CD14-positive monocyte (primary cell): ENCODE measurements around the gene KIAA0930. TPM values are rescaled to one million over a fixed set of nuclear protein-coding genes. Genes with fewer than 3 reads are reported as not detected.

Source experiments
- DNase-seq, 3 donors: peaks; one replicate each; pipeline ENCODE4 v3.0.0-alpha.2; 2011 to 2022
- H2AFZ ChIP-seq: 2 replicates; pipeline ENCODE4 v1.6.0; 2012; ENCODE audit warnings: mild to moderate bottlenecking, low read depth, low read length, inconsistent platforms; ENCODE audit not compliant: insufficient read depth, poor library complexity, severe bottlenecking
- H3K27ac ChIP-seq, 2 donors: 1 replicate in 1 of 2; 2 replicates in 1 of 2; pipeline ENCODE4 v1.5.1; 2012 to 2013; ENCODE audit warnings: low read length in 2 of 2, control low read depth in 1 of 2, inconsistent platforms in 1 of 2, low read depth in 1 of 2, mild to moderate bottlenecking in 1 of 2
- H3K27me3 ChIP-seq, 2 donors: one replicate each; pipeline versions ENCODE4 v1.6.0 to v1.6.1; 2011 to 2013; ENCODE audit warnings: low read length in 2 of 2; ENCODE audit not compliant: control insufficient read depth in 2 of 2, insufficient read depth in 2 of 2
- H3K36me3 ChIP-seq, 2 donors: replicated peaks in 1 of 2; 1 replicate in 1 of 2; 2 replicates in 1 of 2; pipeline versions ENCODE4 v1.5.1 to v1.6.1; 2012 to 2013; ENCODE audit warnings: low read length in 2 of 2, control low read depth in 1 of 2, inconsistent platforms in 1 of 2, mild to moderate bottlenecking in 1 of 2; ENCODE audit not compliant: insufficient read depth in 2 of 2, control insufficient read depth in 1 of 2
- H3K4me1 ChIP-seq, 2 donors: 1 replicate in 1 of 2; 2 replicates in 1 of 2; pipeline versions ENCODE4 v1.5.1 to v1.6.1; 2012 to 2013; ENCODE audit warnings: low read length in 2 of 2, control low read depth in 1 of 2, inconsistent platforms in 1 of 2, mild to moderate bottlenecking in 1 of 2, moderate library complexity in 1 of 2; ENCODE audit not compliant: insufficient read depth in 2 of 2, control insufficient read depth in 1 of 2
- H3K4me2 ChIP-seq: replicated peaks from 2 replicates; pipeline ENCODE3; 2012; ENCODE audit warnings: low read length, moderate library complexity, mild to moderate bottlenecking; ENCODE audit not compliant: poor library complexity, severe bottlenecking; ENCODE audit errors: extremely low read depth
- H3K4me3 ChIP-seq, 3 experiments: fragments of 200-600 bp in 1 of 3; sonication (generic) in 1 of 3; replicated peaks in 1 of 3; 1 replicate in 2 of 3; 2 replicates in 1 of 3; pipeline ENCODE4 v1.5.1; 2011 to 2013; ENCODE audit warnings: low read length in 3 of 3, mild to moderate bottlenecking in 3 of 3, control low read depth in 2 of 3, low read depth in 2 of 3, inconsistent platforms in 1 of 3, moderate library complexity in 1 of 3
- H3K79me2 ChIP-seq: 2 replicates; pipeline ENCODE4 v1.6.0; 2012; ENCODE audit warnings: mild to moderate bottlenecking, control low read depth, inconsistent platforms, low read length, moderate library complexity; ENCODE audit not compliant: insufficient read depth
- H3K9ac ChIP-seq: 2 replicates; pipeline ENCODE4 v1.6.0; 2017; ENCODE audit warnings: low read length, mild to moderate bottlenecking; ENCODE audit not compliant: insufficient read depth, poor library complexity, severe bottlenecking
- H3K9me3 ChIP-seq, 2 donors: replicated peaks in 1 of 2; 1 replicate in 1 of 2; 2 replicates in 1 of 2; pipeline versions ENCODE4 v1.5.1 to v1.6.1; 2012 to 2013; ENCODE audit warnings: low read length in 2 of 2, control low read depth in 1 of 2; ENCODE audit not compliant: control insufficient read depth in 1 of 2, insufficient read depth in 1 of 2
- H4K20me1 ChIP-seq: 2 replicates; pipeline ENCODE4 v1.6.0; 2012; ENCODE audit warnings: mild to moderate bottlenecking, low read length, control low read depth, moderate library complexity; ENCODE audit not compliant: insufficient read depth
- H3K27ac Mint-ChIP-seq, 7 donors: one replicate each; pipeline ENCODE4 v1.8.0; 2020; ENCODE audit warnings: mild to moderate bottlenecking in 7 of 7, mixed read lengths in 7 of 7, moderate library complexity in 6 of 7, inconsistent platforms in 2 of 7
- H3K27me3 Mint-ChIP-seq, 3 donors: one replicate each; pipeline ENCODE4 v1.8.0; 2021 to 2022; ENCODE audit warnings: low read depth in 3 of 3, mild to moderate bottlenecking in 3 of 3, mixed read lengths in 3 of 3, moderate library complexity in 3 of 3, inconsistent platforms in 1 of 3
- H3K36me3 Mint-ChIP-seq, 2 donors: one replicate each; pipeline ENCODE4 v1.8.0; 2020; ENCODE audit warnings: mixed read lengths in 2 of 2, inconsistent platforms in 1 of 2, mild to moderate bottlenecking in 1 of 2
- H3K4me1 Mint-ChIP-seq: one replicate; pipeline ENCODE4 v1.8.0; 2020; ENCODE audit warnings: mild to moderate bottlenecking, mixed read lengths
- H3K4me3 Mint-ChIP-seq, 2 donors: one replicate each; pipeline ENCODE4 v1.8.0; 2020; ENCODE audit warnings: mild to moderate bottlenecking in 2 of 2, mixed read lengths in 2 of 2, moderate library complexity in 1 of 2
- H3K9me3 Mint-ChIP-seq, 7 donors: one replicate each; pipeline ENCODE4 v1.8.0; 2020 to 2022; ENCODE audit warnings: mixed read lengths in 7 of 7, mild to moderate bottlenecking in 6 of 7, moderate library complexity in 6 of 7, inconsistent platforms in 2 of 7
- WGBS: methylation state at CpG from one replicate; pipeline ENCODE4 v1.1.5; 2013; ENCODE audit warnings: missing lambda C conversion rate; ENCODE audit not compliant: insufficient coverage; 5-methylcytosine and 5-hydroxymethylcytosine counted together
- intact Hi-C, 2 donors: fragments of 100-400 bp; cut with micrococcal nuclease; formaldehyde crosslinking; loops; one replicate each; pipeline versions ENCODE4 v1.15.0 to v1.15.1; 2023
- polyA plus RNA-seq, 3 donors: library from polyadenylated mRNA; depleted of rRNA in 1 of 3; unstranded in 2 of 3; stranded (reverse) in 1 of 3; fragments of 300-500 nt in 2 of 3; fragments of >200 nt in 1 of 3; fragmentation: Illumina TruSeq in 2 of 3; gene quantifications; 1 replicate in 2 of 3; 2 replicates in 1 of 3; pipeline ENCODE4 v1.2.3, GENCODE V29; 2012 to 2021
- TF ChIP-seq, protein P1 (sequence below): fragments of 200-600 bp; IDR thresholded peaks from one replicate; pipeline ENCODE4 v1.8.0; 2022; ENCODE audit warnings: antibody characterized with exemption, mild to moderate bottlenecking

The KIAA0930 gene
- polyA plus RNA-seq, 3 donors = 14.0 to 89.1 (median 15.6) TPM

DNA sequence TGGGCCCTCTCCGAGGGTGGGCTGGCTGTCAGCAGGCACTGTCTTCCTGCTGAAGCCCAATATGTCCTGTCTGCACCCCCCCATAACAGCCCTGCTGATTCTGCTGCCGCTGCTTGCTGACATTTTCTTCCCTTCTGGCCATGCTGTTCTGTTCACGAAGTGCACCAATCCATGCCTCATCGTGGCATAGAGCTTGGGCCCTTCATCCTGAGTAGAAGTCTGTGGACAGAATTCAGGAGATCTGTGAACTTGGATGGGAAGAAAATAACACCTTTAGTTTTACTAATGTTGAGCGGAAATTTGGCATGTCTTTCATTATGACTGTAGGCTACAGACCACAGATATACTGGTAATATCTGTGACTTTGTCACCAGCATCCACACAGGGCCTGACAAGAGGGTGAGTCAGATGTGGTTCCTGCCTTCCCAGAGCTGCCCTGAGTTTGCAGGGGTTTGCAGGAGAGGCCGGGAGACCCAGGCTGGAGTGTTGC lies 14.1 kb upstream of the KIAA0930 start:
- H3K4me2 ChIP-seq = no peak overlapping the region
- Mint-ChIP-seq H3K4me1 (no peaks in the 10 kb centered on the region), H3K27ac (peak overlapping the region in 1 of 7 donors; percentile 60), H3K27me3 (peaks cover 1 to 2% (median 1%) of the 10 kb centered on the region in 3 donors), H3K9me3 (peaks cover 0 to 8% (median 0%) of the 10 kb centered on the region in 7 donors), H3K36me3 (no peaks in the 10 kb centered on the region), H3K4me3 (no peak overlapping the region)
- no peaks in the 10 kb centered on the region for H3K27me3 ChIP-seq
- no peaks in the 10 kb centered on the region for H3K4me1 ChIP-seq
- no peaks in the 10 kb centered on the region for H3K79me2 ChIP-seq
- H3K27ac ChIP-seq = no peak overlapping the region
- H3K9ac ChIP-seq = no peak overlapping the region
- no peaks in the 10 kb centered on the region for H3K36me3 ChIP-seq
- H3K9me3 ChIP-seq = no peaks in the 10 kb centered on the region
- H2AFZ ChIP-seq = no peak overlapping the region
- H3K4me3 ChIP-seq = no peak overlapping the region
- DNase-seq = no peak
- 89% methylated on average over 3 of the region's 6 CpGs for WGBS
- H4K20me1 ChIP-seq = no peaks in the 10 kb centered on the region
- intact Hi-C loops = no loop called here
- TF ChIP-seq, protein P1, sequence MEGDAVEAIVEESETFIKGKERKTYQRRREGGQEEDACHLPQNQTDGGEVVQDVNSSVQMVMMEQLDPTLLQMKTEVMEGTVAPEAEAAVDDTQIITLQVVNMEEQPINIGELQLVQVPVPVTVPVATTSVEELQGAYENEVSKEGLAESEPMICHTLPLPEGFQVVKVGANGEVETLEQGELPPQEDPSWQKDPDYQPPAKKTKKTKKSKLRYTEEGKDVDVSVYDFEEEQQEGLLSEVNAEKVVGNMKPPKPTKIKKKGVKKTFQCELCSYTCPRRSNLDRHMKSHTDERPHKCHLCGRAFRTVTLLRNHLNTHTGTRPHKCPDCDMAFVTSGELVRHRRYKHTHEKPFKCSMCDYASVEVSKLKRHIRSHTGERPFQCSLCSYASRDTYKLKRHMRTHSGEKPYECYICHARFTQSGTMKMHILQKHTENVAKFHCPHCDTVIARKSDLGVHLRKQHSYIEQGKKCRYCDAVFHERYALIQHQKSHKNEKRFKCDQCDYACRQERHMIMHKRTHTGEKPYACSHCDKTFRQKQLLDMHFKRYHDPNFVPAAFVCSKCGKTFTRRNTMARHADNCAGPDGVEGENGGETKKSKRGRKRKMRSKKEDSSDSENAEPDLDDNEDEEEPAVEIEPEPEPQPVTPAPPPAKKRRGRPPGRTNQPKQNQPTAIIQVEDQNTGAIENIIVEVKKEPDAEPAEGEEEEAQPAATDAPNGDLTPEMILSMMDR = no peak

DNA sequence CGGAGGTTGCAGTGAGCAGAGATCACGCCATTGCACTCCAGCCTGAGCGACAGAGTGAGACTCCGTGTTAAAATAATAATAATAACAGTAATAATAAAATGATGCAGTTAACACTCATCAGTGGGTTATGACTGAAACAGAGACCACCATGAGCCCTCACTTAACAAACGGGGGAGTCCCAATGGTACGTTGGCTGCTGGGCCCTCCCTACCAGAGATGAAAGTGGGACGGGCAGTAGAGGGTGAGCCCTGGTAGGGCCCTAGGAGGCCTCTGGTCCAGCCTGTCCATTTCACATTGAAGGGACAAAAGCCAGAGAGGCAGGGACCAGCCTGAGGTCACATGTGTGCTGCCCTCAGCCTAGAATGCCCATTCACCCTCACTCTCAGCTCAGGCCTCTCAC lies 13.7 kb upstream of the KIAA0930 start:
- H3K9me3 Mint-ChIP-seq = peaks cover 0 to 8% (median 0%) of the 10 kb centered on the region in 7 donors
- peaks cover 0 to 2% (median 1%) of the 10 kb centered on the region in 3 donors for H3K27me3 Mint-ChIP-seq
- no peaks in the 10 kb centered on the region for H3K9me3 ChIP-seq
- no peaks in the 10 kb centered on the region for H3K79me2 ChIP-seq
- H3K4me1 ChIP-seq = no peaks in the 10 kb centered on the region
- no peaks in the 10 kb centered on the region for H3K4me1 Mint-ChIP-seq
- no peak overlapping the region for H3K4me3 Mint-ChIP-seq
- no peak overlapping the region for H3K4me3 ChIP-seq
- H3K27ac ChIP-seq = no peak overlapping the region
- TF ChIP-seq, protein P1 = no peak
- no peaks in the 10 kb centered on the region for H3K27me3 ChIP-seq
- no peaks in the 10 kb centered on the region for H3K36me3 ChIP-seq
- H4K20me1 ChIP-seq = no peaks in the 10 kb centered on the region
- no peaks in the 10 kb centered on the region for H3K36me3 Mint-ChIP-seq
- H3K27ac Mint-ChIP-seq = no peak overlapping the region
- intact Hi-C loops = no loop called here
- DNase-seq = no peak
- H2AFZ ChIP-seq = no peak overlapping the region
- WGBS = 93% methylated on average over 3 of the region's 7 CpGs
- H3K4me2 ChIP-seq = no peak overlapping the region
- no peak overlapping the region for H3K9ac ChIP-seq
